HG03064 (cell line): Measurements from ENCODE around the gene FBXO24.

Experiments
- ATAC-seq: cut with Tn5 transposase; IDR thresholded peaks from one replicate; pipeline ENCODE4 v1.9.1; 2021; ENCODE audit warnings: low read depth; ENCODE audit not compliant: unreplicated experiment

Gene FBXO24

GRCh38 chr7:100614308-100614861 is 28.3 kb downstream of the FBXO24 start:
- ATAC-seq, result no peak

GRCh38 chr7:100620239-100620638 is 34.1 kb downstream of the FBXO24 start:
- ATAC-seq, result no peak

GRCh38 chr7:100620804-100621203 is 34.7 kb downstream of the FBXO24 start:
- no peak for ATAC-seq

GRCh38 chr7:100621554-100621953 is 35.4 kb downstream of the FBXO24 start:
- no peak for ATAC-seq

GRCh38 chr7:100623951-100624824 is 38.1 kb downstream of the FBXO24 start:
- ATAC-seq, result no peak

- ATAC-seq, result no peak
Observed at GRCh38 chr7:100626055-100626454, 39.9 kb downstream of the FBXO24 start.

GRCh38 chr7:100626530-100627237 is 40.6 kb downstream of the FBXO24 start:
- peak; percentile 76 for ATAC-seq

- no peak for ATAC-seq
Observed at GRCh38 chr7:100627238-100627549, 41.1 kb downstream of the FBXO24 start.

- no peak for ATAC-seq
Observed at GRCh38 chr7:100629117-100629716, 43.1 kb downstream of the FBXO24 start.

- no peak for ATAC-seq
Observed at GRCh38 chr7:100630066-100630465, 43.9 kb downstream of the FBXO24 start.

GRCh38 chr7:100632951-100633717 is 47.0 kb downstream of the FBXO24 start:
- no peak for ATAC-seq

GRCh38 chr7:100639995-100640516 is 53.9 kb downstream of the FBXO24 start:
- ATAC-seq, result no peak

GRCh38 chr7:100640517-100641440 is 54.7 kb downstream of the FBXO24 start:
- no peak for ATAC-seq

- no peak for ATAC-seq
Observed at GRCh38 chr7:100641463-100641859, 55.3 kb downstream of the FBXO24 start, which contains the start of gene TFR2. Gene TFR2 (minus strand): TSS chr7:100641552. CDS start chr7:100641509, 43 bp downstream.

- ATAC-seq, result no peak
Observed at GRCh38 chr7:100641860-100642533, 55.9 kb downstream of the FBXO24 start.

GRCh38 chr7:100642534-100642907 is 56.4 kb downstream of the FBXO24 start:
- ATAC-seq, result no peak

- ATAC-seq, result no peak
Observed at GRCh38 chr7:100649826-100650565, 63.9 kb downstream of the FBXO24 start.
